HG03460 (cell line): ENCODE data around the gene ARHGEF9.
A peak's percentile ranks its signal among the peaks of the same experiment; 100 is the strongest.
"Not testable (repeated sequence)": the region's sequence is repeated elsewhere in the genome, so short reads cannot be mapped to it uniquely, and the experiment has no call there.

Experiments used
- ATAC-seq: cut with Tn5 transposase; IDR thresholded peaks from one replicate; pipeline ENCODE4 v1.9.1; 2021; ENCODE audit not compliant: unreplicated experiment

Gene ARHGEF9

GRCh38 chrX:63784902-63785707, at the start of gene ARHGEF9:
ARHGEF9 (minus strand) TSS chrX:63785214; CDS start chrX:63785145, 69 bp downstream.
- ATAC-seq: no peak

GRCh38 chrX:63825446-63825845, 40.4 kb upstream of the ARHGEF9 start:
- not testable (repeated sequence) for ATAC-seq

- no peak for ATAC-seq
These were observed 33.1 kb upstream of the ARHGEF9 start for GRCh38 chrX:63818156-63818555.

DNA sequence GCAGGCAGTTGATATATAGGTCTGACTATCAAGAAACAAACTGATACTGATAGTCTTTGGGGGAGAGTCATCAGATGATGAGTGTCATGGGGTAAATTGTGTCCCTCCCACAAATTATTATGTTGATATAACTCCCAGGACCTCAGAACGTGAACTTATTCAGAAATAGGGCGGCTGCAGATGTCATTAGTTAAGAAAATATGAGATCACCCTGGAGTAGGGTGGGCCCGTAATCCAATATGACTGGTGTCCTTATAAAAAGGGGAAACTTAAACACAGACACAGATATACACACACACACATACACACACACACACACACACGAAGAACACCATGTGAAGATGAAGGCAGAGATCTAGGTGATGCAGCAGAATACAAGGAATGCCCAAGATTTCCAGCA, 32.7 kb upstream of the ARHGEF9 start:
- ATAC-seq: no peak

- ATAC-seq: no peak
These were observed 27.8 kb upstream of the ARHGEF9 start for GRCh38 chrX:63812823-63813222.

DNA sequence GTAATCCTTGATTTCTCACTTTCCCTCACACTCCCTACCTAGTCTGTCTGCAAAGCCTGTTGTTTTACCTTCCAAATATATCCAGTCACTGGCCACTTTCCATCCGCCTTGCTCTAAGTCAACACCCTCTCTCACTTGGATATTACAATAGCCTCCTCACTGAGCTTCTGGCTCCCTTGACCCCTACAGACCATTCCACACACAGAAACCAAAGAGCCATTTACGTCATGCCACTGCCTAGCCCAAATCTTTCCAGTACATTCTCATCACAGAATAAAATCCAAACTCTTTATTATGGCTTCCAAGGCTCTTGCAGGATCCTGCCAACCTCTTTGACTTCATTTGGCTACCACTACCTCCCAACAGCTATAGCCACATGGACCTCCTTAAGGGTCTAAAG, 25.7 kb upstream of the ARHGEF9 start:
- no peak for ATAC-seq

- no peak for ATAC-seq
These were observed 24.2 kb upstream of the ARHGEF9 start for GRCh38 chrX:63809173-63809572.

DNA sequence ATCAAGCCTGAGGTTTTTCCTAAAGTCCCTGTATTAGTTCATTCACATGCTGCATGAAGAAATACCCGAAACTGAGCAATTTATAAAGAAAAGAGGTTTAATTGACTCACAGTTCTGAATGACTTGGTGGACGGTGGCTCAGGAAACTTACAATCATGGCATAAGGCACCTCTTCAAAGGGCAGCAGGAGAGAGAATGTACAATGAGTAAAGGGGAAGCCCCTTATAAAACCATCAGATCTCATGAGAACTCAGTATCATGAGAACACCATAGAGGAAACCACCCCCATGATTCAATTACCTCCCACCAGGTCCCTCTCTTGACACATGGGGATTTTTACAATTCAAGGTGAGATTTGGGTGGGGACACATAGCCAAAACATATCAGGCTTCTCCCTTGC, 10.4 kb upstream of the ARHGEF9 start:
- not testable (repeated sequence) for ATAC-seq

GRCh38 chrX:63785708-63786040, 660 bp upstream of the ARHGEF9 start:
- ATAC-seq: no peak

DNA sequence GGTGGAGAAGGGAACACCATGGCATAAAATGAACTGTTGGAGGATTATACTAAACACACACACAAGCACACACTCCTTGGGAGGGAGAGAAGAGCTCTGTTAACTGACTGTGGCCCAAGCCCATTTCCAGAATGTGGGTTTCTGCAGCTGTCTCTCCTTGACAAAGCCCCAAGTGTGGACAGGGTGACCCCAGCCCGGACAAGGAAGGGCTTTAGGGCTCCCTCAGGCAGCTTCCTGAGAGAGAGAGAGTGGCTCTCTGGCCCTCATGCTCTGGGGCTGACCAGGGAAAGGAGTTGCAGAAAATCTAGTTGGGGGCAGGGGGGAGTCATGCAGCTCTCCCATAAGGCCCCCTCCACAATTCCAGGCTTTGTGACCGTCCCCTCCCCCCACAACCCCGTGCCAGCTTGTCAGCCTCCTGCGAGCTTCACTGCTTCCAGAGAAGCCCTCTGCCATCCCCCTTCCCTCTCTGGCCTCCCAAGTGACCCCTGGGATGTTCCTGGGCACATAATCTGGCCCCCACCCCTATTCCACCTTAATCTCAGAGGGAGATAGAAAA, 590 bp downstream of the ARHGEF9 start:
- no peak for ATAC-seq

DNA sequence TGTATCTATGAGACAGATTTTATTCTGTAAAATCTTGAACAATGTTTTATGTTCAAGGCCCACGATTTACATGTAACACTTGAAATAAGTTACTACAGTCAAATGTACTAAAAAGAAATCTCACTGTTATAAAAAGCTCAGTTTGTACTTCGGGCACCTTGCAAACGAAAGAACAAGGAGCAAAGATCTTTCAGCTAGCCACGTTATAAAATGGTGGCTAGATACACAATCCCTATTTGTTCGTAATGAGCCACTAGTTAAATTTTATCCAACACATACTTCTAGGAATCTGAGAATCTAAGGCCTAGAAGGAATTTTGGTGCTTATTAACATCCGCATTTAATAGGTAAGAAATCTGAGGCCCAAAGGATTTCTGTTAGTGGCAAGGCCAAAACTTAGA, 2.5 kb downstream of the ARHGEF9 start:
- ATAC-seq: no peak

DNA sequence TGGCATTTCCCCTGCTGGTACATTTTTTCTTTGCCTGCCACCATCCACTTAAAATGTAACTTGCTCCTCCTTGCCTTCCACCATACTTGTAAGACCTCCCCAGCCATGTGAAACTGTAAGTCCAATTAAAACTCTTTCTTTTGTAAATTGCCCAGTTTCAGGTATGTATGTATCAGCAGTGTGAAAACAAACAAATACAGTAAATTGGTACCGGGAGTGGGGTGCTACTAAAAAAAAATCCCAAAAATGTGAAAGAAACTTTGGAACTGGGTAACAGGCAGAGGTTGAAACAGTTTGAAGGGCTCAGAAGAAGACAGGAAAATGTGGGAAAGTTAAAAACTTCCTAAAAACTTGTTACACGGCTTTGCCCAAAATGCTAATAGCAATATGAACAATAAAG, 16.3 kb downstream of the ARHGEF9 start:
- ATAC-seq: no peak

DNA sequence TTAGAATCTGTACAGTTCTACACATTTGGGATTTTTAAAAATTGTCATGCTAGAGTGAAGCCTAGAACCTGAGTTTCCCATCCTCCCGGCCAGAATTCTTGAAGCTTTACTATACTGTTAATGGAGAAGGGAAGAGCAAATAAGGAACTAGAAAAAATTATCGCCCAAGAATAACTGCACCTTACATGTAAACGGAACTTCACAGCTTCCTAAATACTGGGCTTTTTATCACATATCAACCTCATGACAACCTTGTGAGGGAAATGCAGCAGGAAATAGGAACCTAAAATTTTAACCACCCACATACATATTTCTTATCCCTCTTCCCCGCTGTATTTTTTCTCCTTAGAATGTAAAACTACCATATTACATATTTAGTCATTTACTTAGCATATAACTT, 19.3 kb downstream of the ARHGEF9 start:
- ATAC-seq: no peak

- ATAC-seq: no peak
These were observed 20.1 kb downstream of the ARHGEF9 start for GRCh38 chrX:63764946-63765345.

DNA sequence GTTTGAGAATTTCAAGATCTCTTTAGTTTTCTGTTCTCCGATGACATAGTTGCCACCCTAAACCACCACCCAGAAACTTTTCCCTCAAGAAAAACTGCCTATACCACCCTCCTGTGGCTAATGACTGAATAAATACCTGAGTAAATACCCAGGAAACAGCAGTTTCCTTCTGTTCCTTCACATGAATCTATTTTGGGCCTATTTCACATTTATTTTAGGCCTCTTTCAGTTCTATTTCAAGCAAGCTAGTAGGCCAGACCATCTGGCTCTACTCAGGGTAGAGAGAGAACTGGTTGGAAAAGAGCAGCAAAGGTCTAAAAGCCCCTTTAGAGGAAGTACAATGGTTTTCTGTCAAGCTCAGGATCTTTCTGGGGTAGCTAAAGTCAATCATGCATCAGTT, 23.4 kb downstream of the ARHGEF9 start:
- ATAC-seq: peak; percentile 90

GRCh38 chrX:63758011-63758410, 27.0 kb downstream of the ARHGEF9 start:
- no peak for ATAC-seq

DNA sequence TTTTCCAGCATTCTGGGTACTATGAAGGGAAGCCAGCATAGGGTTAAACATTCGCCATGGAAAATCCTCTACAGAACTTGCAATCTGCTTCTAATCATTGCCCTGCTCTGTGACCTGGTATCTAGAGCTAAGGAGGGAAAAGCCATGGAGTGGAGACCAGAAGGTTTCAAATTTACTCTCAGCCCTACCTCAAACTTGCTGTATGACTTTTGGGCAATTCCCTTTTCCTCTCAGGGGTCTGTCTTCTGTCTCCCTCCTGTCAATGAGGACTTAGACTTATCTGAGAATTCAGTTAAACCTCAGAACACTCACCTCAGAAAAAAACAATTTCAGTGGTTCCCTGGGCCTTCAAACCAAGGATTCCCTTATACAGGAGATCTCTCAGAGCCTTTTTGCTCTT, 29.1 kb downstream of the ARHGEF9 start:
- ATAC-seq: no peak

DNA sequence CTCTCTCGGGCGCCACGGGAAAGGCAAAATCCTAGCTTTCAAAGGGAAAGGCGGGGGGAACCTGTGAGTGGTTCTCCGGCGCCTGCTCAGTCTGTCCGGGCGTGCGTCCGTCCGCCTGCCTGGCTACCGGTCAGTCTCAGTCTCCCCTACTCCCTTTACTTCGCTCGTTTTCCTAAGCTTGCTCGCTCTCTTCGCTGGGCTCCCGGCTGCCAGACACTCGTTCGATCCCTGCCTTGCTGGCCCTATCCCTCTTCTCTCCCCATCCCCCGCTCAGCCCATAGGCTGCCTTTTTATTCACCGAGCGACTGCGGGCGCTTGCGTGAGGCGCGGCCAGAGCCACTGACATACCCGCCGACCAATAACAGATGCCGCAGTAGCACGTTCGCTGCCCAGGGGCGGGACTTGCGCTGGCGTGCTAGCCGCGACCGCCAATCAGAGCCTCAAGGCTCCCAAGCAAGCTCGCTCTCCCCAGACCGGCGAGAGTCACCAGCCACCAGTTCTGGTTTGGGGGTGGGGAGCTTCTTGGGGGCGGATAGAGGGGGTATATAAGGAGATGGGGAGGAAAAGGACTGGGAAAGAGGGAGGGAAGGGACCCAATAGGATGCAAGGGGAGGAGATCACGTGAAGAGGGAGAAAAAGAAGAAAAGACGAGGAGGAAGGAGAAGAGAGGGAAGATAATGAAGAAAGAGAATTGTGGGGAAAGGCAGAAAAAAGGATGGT, 30.0 kb downstream of the ARHGEF9 start:
- peak; percentile 95 for ATAC-seq

- ATAC-seq: peak; percentile 47
These were observed 30.7 kb downstream of the ARHGEF9 start for GRCh38 chrX:63754136-63754859.

GRCh38 chrX:63751481-63751880, 33.5 kb downstream of the ARHGEF9 start:
- ATAC-seq: no peak

DNA sequence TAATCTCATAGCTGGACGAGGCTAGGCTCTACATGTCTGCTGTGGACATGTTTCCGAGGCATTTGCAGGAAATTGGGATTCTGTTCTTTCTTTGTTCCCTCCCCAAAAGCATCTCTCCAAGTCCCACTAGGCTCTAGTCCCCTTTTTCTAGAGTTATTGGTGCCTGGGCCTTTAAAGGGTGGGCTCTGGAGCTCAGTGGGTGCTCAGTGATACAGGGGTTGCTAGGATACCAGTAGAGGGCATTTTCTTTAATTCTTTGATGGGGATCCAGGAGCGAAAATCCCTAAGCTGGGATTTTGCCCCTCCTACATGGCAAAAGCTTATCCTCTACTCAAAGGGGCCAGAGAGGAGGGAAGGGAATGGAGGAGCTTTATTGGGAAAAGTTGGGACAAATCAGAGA, 34.2 kb downstream of the ARHGEF9 start:
- ATAC-seq: no peak

DNA sequence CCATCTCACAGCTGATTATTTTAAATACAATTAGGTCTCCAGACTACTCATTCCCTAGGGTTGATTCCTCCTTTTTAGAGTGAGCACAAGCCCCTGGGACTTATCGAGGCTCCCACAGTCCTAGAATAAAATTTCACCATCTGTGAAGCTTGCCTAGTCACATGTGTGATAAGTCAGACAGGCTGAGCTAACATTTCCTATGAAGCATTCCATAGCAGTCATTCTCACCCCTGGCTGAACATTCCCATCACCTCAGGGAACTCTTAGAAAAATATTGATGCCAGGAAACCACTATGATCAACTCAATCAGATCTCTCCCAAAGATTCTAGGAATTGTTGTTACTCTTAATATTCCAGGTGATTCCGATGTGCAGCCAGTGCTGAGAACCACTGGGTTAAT, 37.7 kb downstream of the ARHGEF9 start:
- ATAC-seq: no peak
